H9 (cell line): ENCODE measurements around the gene ACVR1B. TPM values are rescaled to one million over a fixed set of nuclear protein-coding genes. Genes with fewer than 3 reads are reported as not detected.

Experiments used
- DNase-seq: peaks from one replicate; pipeline ENCODE4 v3.0.0-alpha.2; 2017
- H2AFZ ChIP-seq: one replicate; pipeline ENCODE4 v1.6.1; 2013; ENCODE audit warnings: mild to moderate bottlenecking, low read length, control low read depth, moderate library complexity
- H2AK5ac ChIP-seq: 2 replicates; pipeline ENCODE4 v1.6.1; 2013; ENCODE audit warnings: low read length, control low read depth, mixed read lengths; ENCODE audit not compliant: insufficient read length
- H2BK120ac ChIP-seq: one replicate; pipeline ENCODE4 v1.6.1; 2013; ENCODE audit warnings: low read depth, mild to moderate bottlenecking, low read length, control low read depth, inconsistent platforms; ENCODE audit not compliant: poor library complexity, severe bottlenecking
- H2BK12ac ChIP-seq: 2 replicates; pipeline ENCODE4 v1.6.1; 2013; ENCODE audit warnings: low read length, control low read depth, mixed read lengths, low read depth; ENCODE audit not compliant: insufficient read length
- H2BK15ac ChIP-seq: 2 replicates; pipeline ENCODE4 v1.6.1; 2013; ENCODE audit warnings: low read depth, low read length, control low read depth
- H2BK20ac ChIP-seq: one replicate; pipeline ENCODE4 v1.6.1; 2013; ENCODE audit warnings: low read depth, mild to moderate bottlenecking, low read length, control low read depth, inconsistent platforms; ENCODE audit not compliant: poor library complexity, severe bottlenecking
- H2BK5ac ChIP-seq: 2 replicates; pipeline ENCODE4 v1.6.1; 2013; ENCODE audit warnings: low read length, control low read depth, mixed read lengths; ENCODE audit not compliant: insufficient read length
- H3K14ac ChIP-seq: 2 replicates; pipeline ENCODE4 v1.6.1; 2013; ENCODE audit warnings: low read length, control low read depth; ENCODE audit not compliant: insufficient read depth
- H3K18ac ChIP-seq: 2 replicates; pipeline ENCODE4 v1.6.1; 2013; ENCODE audit warnings: low read depth, mild to moderate bottlenecking, mixed read lengths, low read length, control low read depth; ENCODE audit not compliant: insufficient read length
- H3K23ac ChIP-seq: 2 replicates; pipeline ENCODE4 v1.6.1; 2013; ENCODE audit warnings: low read length, control low read depth, mixed read lengths, low read depth; ENCODE audit not compliant: insufficient read length
- H3K23me2 ChIP-seq: 2 replicates; pipeline ENCODE4 v1.6.1; 2013; ENCODE audit warnings: low read depth, mild to moderate bottlenecking, mixed read lengths, low read length, control low read depth; ENCODE audit not compliant: insufficient read length, poor library complexity, severe bottlenecking
- H3K27ac ChIP-seq: 2 replicates; pipeline ENCODE4 v1.5.1; 2013; ENCODE audit warnings: low read length, control low read depth, mixed read lengths, low read depth; ENCODE audit not compliant: insufficient read length
- H3K27me3 ChIP-seq: 2 replicates; pipeline ENCODE4 v1.6.1; 2013; ENCODE audit warnings: low read length, control low read depth, inconsistent platforms; ENCODE audit not compliant: insufficient read depth
- H3K4ac ChIP-seq: 2 replicates; pipeline ENCODE4 v1.6.1; 2013; ENCODE audit warnings: low read depth, mild to moderate bottlenecking, control low read depth, inconsistent platforms, low read length, moderate library complexity
- H3K4me1 ChIP-seq: 2 replicates; pipeline ENCODE4 v1.6.1; 2013; ENCODE audit warnings: low read length, control low read depth, inconsistent platforms; ENCODE audit not compliant: insufficient read depth
- H3K4me2 ChIP-seq: 2 replicates; pipeline ENCODE4 v1.6.1; 2013; ENCODE audit warnings: low read length, control low read depth, mixed read lengths; ENCODE audit not compliant: insufficient read length, insufficient read depth
- H3K56ac ChIP-seq: 2 replicates; pipeline ENCODE4 v1.6.1; 2013; ENCODE audit warnings: low read depth, mild to moderate bottlenecking, mixed read lengths, low read length, control low read depth; ENCODE audit not compliant: insufficient read length
- H3K79me1 ChIP-seq: 2 replicates; pipeline ENCODE4 v1.6.1; 2013; ENCODE audit warnings: low read depth, mild to moderate bottlenecking, moderate library complexity, low read length, control low read depth, inconsistent platforms; ENCODE audit not compliant: insufficient read depth, poor library complexity, severe bottlenecking
- H3K79me2 ChIP-seq: 2 replicates; pipeline ENCODE4 v1.6.1; 2013; ENCODE audit warnings: low read length, control low read depth, inconsistent platforms; ENCODE audit not compliant: insufficient read depth
- H3K9ac ChIP-seq: 2 replicates; pipeline ENCODE4 v1.6.1; 2013; ENCODE audit warnings: low read length, control low read depth, mixed read lengths; ENCODE audit not compliant: insufficient read length; ENCODE audit errors: extremely low read depth
- H3K9me3 ChIP-seq: one replicate; pipeline ENCODE4 v1.6.1; 2013; ENCODE audit warnings: low read depth, low read length, inconsistent platforms; ENCODE audit not compliant: control insufficient read depth
- H3T11ph ChIP-seq: one replicate; pipeline ENCODE4 v1.6.1; 2013; ENCODE audit warnings: mild to moderate bottlenecking, low read length, control low read depth, inconsistent platforms
- H4K20me1 ChIP-seq: one replicate; pipeline ENCODE4 v1.6.1; 2013; ENCODE audit not compliant: control insufficient read depth, insufficient read length, insufficient read depth
- H4K5ac ChIP-seq: 2 replicates; pipeline ENCODE4 v1.6.1; 2013; ENCODE audit warnings: low read depth, mild to moderate bottlenecking, mixed read lengths, low read length, control low read depth; ENCODE audit not compliant: insufficient read length
- H4K8ac ChIP-seq: replicated peaks from 2 replicates; pipeline ENCODE4 v1.6.1; 2013; ENCODE audit warnings: low read length, control low read depth, mixed read lengths, low read depth; ENCODE audit not compliant: insufficient read length
- H4K91ac ChIP-seq: 2 replicates; pipeline ENCODE4 v1.6.1; 2013; ENCODE audit warnings: low read depth, mild to moderate bottlenecking, moderate library complexity, mixed read lengths, low read length, control low read depth; ENCODE audit not compliant: insufficient read length
- H3K27ac Mint-ChIP-seq, 3 experiments: 2 replicates in 2 of 3; 3 replicates in 1 of 3; pipeline ENCODE4 v1.8.0; 2020 to 2021; ENCODE audit warnings: mixed read lengths in 3 of 3, mild to moderate bottlenecking in 1 of 3, moderate library complexity in 1 of 3
- H3K27me3 Mint-ChIP-seq: 2 replicates; pipeline ENCODE4 v1.8.0; 2021; ENCODE audit warnings: low read depth, mild to moderate bottlenecking, moderate library complexity, mixed read lengths
- H3K36me3 Mint-ChIP-seq, 3 experiments: 2 replicates in 2 of 3; 3 replicates in 1 of 3; pipeline ENCODE4 v1.8.0; 2020 to 2021; ENCODE audit warnings: low read depth in 3 of 3, mixed read lengths in 3 of 3; ENCODE audit not compliant: insufficient read depth in 1 of 3
- H3K4me1 Mint-ChIP-seq, 2 experiments: 2 replicates each; pipeline ENCODE4 v1.8.0; 2020; ENCODE audit warnings: mixed read lengths in 2 of 2
- H3K4me3 Mint-ChIP-seq, 2 experiments: 2 replicates in 1 of 2; 3 replicates in 1 of 2; pipeline ENCODE4 v1.8.0; 2020 to 2021; ENCODE audit warnings: mild to moderate bottlenecking in 2 of 2, mixed read lengths in 2 of 2, moderate library complexity in 1 of 2
- H3K9me3 Mint-ChIP-seq, 2 experiments: 2 replicates in 1 of 2; 3 replicates in 1 of 2; pipeline ENCODE4 v1.8.0; 2020; ENCODE audit warnings: mild to moderate bottlenecking in 2 of 2, mixed read lengths in 2 of 2, moderate library complexity in 1 of 2
- CTCF ChIP-seq: fragments of 200-600 bp; sonication (generic); conservative IDR thresholded peaks from 3 replicates; pipeline ENCODE4 v1.8.0; 2021; ENCODE audit warnings: antibody characterized with exemption, mild to moderate bottlenecking
- WGBS: extraction: QIAGEN DNeasy Blood & Tissue Kit; methylation state at CpG from one replicate; pipeline ENCODE4 v1.1.7; 2013; ENCODE audit warnings: missing lambda C conversion rate, low lambda C conversion rate, mixed read lengths; ENCODE audit not compliant: insufficient read length; ENCODE audit errors: extremely low coverage; 5-methylcytosine and 5-hydroxymethylcytosine counted together
- total RNA-seq: library from RNA; stranded (reverse); gene quantifications from 2 replicates; pipeline ENCODE4 v1.2.1, GENCODE V29; 2021

ACVR1B gene
- total RNA-seq, 1 experiment from 2014 or later = 16.3 TPM

DNA sequence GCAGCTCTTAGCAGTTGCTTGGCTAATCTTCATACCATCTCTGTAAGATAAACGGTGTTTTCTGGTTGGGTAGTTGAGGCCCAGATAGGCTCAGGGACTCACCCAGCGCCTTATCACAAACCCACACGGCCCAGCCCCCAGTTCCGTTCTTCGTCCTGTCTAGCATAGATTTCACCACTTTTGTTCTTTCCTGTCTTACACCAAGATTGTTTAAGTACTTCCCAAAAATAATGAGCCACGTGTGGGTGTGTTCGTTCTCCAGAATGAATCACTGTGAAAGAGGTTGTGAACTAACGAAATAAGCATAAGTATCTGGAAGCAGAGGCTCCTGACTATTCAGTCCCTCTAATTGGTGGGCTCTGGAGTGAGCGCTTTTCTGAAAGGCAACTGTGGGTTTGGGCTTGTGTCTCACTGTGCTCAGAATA, 21.4 kb downstream of the ACVR1B start:
- Histone ChIP-seq H2BK120ac (no peak overlapping the region), H3K23ac (no peak overlapping the region), H3K27me3 (no peaks in the 10 kb centered on the region), H3K27ac (no peak overlapping the region), H3K9me3 (no peaks in the 10 kb centered on the region), H3K4ac (no peak overlapping the region), H2BK12ac (no peak overlapping the region), H3K4me1 (peaks cover 7% of the 10 kb centered on the region; the same call in 1 of the 2 replicates), H3T11ph (no peak overlapping the region), H3K79me2 (no peaks in the 10 kb centered on the region), H3K79me1 (no peaks in the 10 kb centered on the region), H4K5ac (no peak overlapping the region), H4K91ac (no peak overlapping the region), H2BK5ac (no peak overlapping the region), H3K23me2 (no peaks in the 10 kb centered on the region), H3K9ac (no peak overlapping the region), H3K14ac (no peak overlapping the region), H3K18ac (no peak overlapping the region), H3K56ac (no peak overlapping the region), H4K8ac (no peak overlapping the region), H2AFZ (no peak overlapping the region), H4K20me1 (no peaks in the 10 kb centered on the region), H3K4me2 (no peak overlapping the region), H2AK5ac (no peak overlapping the region), H2BK20ac (no peak overlapping the region), H2BK15ac (no peak overlapping the region)
- DNase-seq = no peak
- Mint-ChIP-seq H3K36me3 (peaks cover 20 to 25% (median 24%) of the 10 kb centered on the region in 3 experiments; a peak in 6 of 7 replicates), H3K9me3 (no peaks in the 10 kb centered on the region), H3K4me1 (peaks cover 28 to 42% of the 10 kb centered on the region in 2 experiments), H3K27me3 (no peaks in the 10 kb centered on the region), H3K4me3 (no peak overlapping the region), H3K27ac (no peak overlapping the region)
- TF ChIP-seq CTCF = no peak
- WGBS = no CpG with 5 or more reads among the region's 9 CpGs
